ENCODE data around the gene NR2C1.

DNA sequence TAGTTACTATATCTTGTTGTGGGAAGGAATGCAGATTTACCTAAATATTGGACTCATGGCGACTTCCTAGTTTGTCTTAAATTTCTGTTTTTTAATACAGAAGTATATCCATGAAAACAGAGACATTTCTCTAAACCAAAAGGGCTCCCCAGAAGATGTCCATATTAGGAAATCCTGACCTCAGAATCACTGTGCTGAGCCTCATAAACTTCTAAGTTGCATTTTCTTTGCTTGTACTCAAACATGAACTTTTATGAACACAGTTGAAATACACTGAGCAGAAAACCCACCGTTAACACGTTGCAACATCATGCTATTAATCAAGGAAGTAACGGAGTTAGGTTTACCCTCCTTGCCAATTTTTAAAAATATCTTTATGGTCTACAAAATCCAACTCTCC, 42.9 kb upstream of the NR2C1 start:
- no peak for TF ChIP-seq KLF7 (tag by site-specific recombination; IDR thresholded peaks at IDR 0.05; ENCODE audit: borderline replicate concordance)
- no peak for TF ChIP-seq MYNN (tag by site-specific recombination; IDR thresholded peaks at IDR 0.05; ENCODE audit: borderline replicate concordance)

Measured in HEK293 (cell line).